HG02642 (cell line): Measurements from ENCODE around the gene ITGAE.

Source experiments
- ATAC-seq: cut with Tn5 transposase; IDR thresholded peaks from one replicate; pipeline ENCODE4 v1.9.1; 2021; ENCODE audit warnings: mild to moderate bottlenecking; ENCODE audit not compliant: unreplicated experiment, poor library complexity

ITGAE gene

GRCh38 chr17:3762922-3763776 lies 37.8 kb downstream of the ITGAE start:
- ATAC-seq: peak; percentile 51

- ATAC-seq: no peak
These were observed 39.0 kb downstream of the ITGAE start for GRCh38 chr17:3761918-3762380.

- ATAC-seq: no peak
These were observed 39.7 kb downstream of the ITGAE start for GRCh38 chr17:3761036-3761917.

- no peak for ATAC-seq
These were observed 41.3 kb downstream of the ITGAE start for GRCh38 chr17:3759597-3760216.

GRCh38 chr17:3755335-3756030 lies 45.5 kb downstream of the ITGAE start:
- ATAC-seq: no peak

GRCh38 chr17:3754458-3755334 lies 46.3 kb downstream of the ITGAE start:
- ATAC-seq: no peak

GRCh38 chr17:3754066-3754457 lies 46.9 kb downstream of the ITGAE start:
- no peak for ATAC-seq

- no peak for ATAC-seq
These were observed 47.4 kb downstream of the ITGAE start for GRCh38 chr17:3753624-3754023.

- no peak for ATAC-seq
These were observed 49.2 kb downstream of the ITGAE start for GRCh38 chr17:3751836-3752235.

GRCh38 chr17:3750926-3751325 lies 50.1 kb downstream of the ITGAE start:
- no peak for ATAC-seq

GRCh38 chr17:3750296-3750695 lies 50.7 kb downstream of the ITGAE start:
- no peak for ATAC-seq

GRCh38 chr17:3748576-3748975 lies 52.4 kb downstream of the ITGAE start:
- ATAC-seq: no peak

- no peak for ATAC-seq
These were observed 53.2 kb downstream of the ITGAE start for GRCh38 chr17:3747805-3748204.

GRCh38 chr17:3745071-3745470 lies 55.9 kb downstream of the ITGAE start:
- ATAC-seq: no peak

GRCh38 chr17:3744014-3744413 lies 57.0 kb downstream of the ITGAE start:
- ATAC-seq: no peak

GRCh38 chr17:3740611-3741073 lies 60.3 kb downstream of the ITGAE start:
- ATAC-seq: no peak

- ATAC-seq: no peak
These were observed 61.4 kb downstream of the ITGAE start for GRCh38 chr17:3739422-3740124.

- no peak for ATAC-seq
These were observed 62.3 kb downstream of the ITGAE start for GRCh38 chr17:3738562-3739295.
